Esophagus squamous epithelium (tissue), 5 donors: Measurements from ENCODE around the gene OPN1LW. TPM values are rescaled to one million over a fixed set of nuclear protein-coding genes. Genes with fewer than 3 reads are reported as not detected.

Experiments
- DNase-seq: peaks from one replicate; lab custom pipeline; 2025; lab: John Stamatoyannopoulos, UW
- H3K27ac ChIP-seq, 4 donors: fragments of 200-600 bp; sonication (generic); one replicate each; pipeline ENCODE4 v1.5.1; 2016 to 2019; ENCODE audit warnings: mild to moderate bottlenecking in 1 of 4
- H3K27me3 ChIP-seq, 4 donors: fragments of 200-600 bp; sonication (generic); 1 replicate in 3 of 4; 2 replicates in 1 of 4; pipeline versions ENCODE4 v1.5.1 to v1.6.0; 2017 to 2021; ENCODE audit warnings: antibody characterized with exemption in 1 of 4
- H3K36me3 ChIP-seq, 3 donors: fragments of 200-600 bp; sonication (generic); one replicate each; pipeline ENCODE4 v1.5.1; 2016 to 2019
- H3K4me1 ChIP-seq, 3 donors: fragments of 200-600 bp; sonication (generic); one replicate each; pipeline ENCODE4 v1.5.1; 2017 to 2019
- H3K4me3 ChIP-seq, 4 donors: fragments of 200-600 bp; sonication (generic); 1 replicate in 3 of 4; 2 replicates in 1 of 4; pipeline ENCODE4 v1.5.1; 2016 to 2019; ENCODE audit warnings: mild to moderate bottlenecking in 2 of 4, moderate library complexity in 1 of 4
- H3K9me3 ChIP-seq, 3 donors: fragments of 200-600 bp; sonication (generic); one replicate each; pipeline ENCODE4 v1.5.1; 2016 to 2019
- CTCF ChIP-seq, 6 experiments: fragments of 450-650 bp in 4 of 6; fragments of 200-600 bp in 2 of 6; sonication (generic) in 2 of 6; IDR thresholded peaks; one replicate each; pipeline ENCODE4 v1.5.1; 2016 to 2019; ENCODE audit warnings: antibody characterized with exemption in 6 of 6, mild to moderate bottlenecking in 4 of 6, moderate library complexity in 4 of 6
- POLR2A ChIP-seq, 4 donors: fragments of 450-650 bp; IDR thresholded peaks; one replicate each; pipeline ENCODE4 v1.6.1; 2017; ENCODE audit warnings: antibody characterized with exemption in 4 of 4, mild to moderate bottlenecking in 4 of 4, moderate library complexity in 3 of 4
- WGBS, 2 donors: methylation state at CpG; one replicate each; pipeline ENCODE4 v1.1.5; 2018; 5-methylcytosine and 5-hydroxymethylcytosine counted together
- intact Hi-C: fragments of 100-400 bp; cut with DNase I; formaldehyde crosslinking; loops from one replicate; pipeline ENCODE4 v1.15.0; 2022
- total RNA-seq, 4 donors: library from RNA; depleted of rRNA; stranded (reverse); fragments of >200 nt; gene quantifications; one replicate each; pipeline ENCODE4 v1.1.0, GENCODE V29; 2016
- donor health status: DM: yes; HTN: yes; CAD: no.

OPN1LW gene
- total RNA-seq, 4 donors from 2014 or later = not detected

- intact Hi-C loops = no loop called here
- Histone ChIP-seq H3K27ac (no peak overlapping the region), H3K9me3 (peaks cover 0 to 3% (median 0%) of the 10 kb centered on the region in 3 donors), H3K27me3 (no peaks in the 10 kb centered on the region), H3K36me3 (no peaks in the 10 kb centered on the region), H3K4me3 (no peak overlapping the region), H3K4me1 (no peaks in the 10 kb centered on the region)
- TF ChIP-seq CTCF (IDR thresholded peaks at IDR 0.05) (no peak), POLR2A (IDR thresholded peaks at IDR 0.05) (no peak)
- WGBS, 2 donors = 64 to 69% methylated on average over 7 to 15 of the region's 19 CpGs
- no peak for DNase-seq
Measured at GRCh38 chrX:154116426-154117211, 27.4 kb upstream of the OPN1LW start.

DNA sequence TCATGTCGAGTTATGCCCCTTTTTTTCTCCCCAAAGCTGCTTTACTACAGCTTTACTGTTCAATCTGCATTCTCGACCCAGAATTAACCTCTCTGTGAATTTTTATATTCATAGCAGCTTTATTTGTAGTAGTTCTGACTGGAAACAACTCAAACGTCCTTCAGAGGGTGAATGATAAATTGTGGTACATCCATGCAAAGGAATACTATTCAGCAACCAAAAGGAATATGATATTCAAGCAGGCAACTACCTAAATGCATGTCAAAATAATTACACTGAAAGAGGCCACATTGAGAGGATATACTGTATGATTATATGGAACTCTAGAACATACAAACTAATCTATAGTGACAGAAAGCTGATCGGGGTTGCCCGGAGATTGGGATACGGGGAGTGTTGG lies 26.5 kb upstream of the OPN1LW start:
- DNase-seq = no peak
- Histone ChIP-seq H3K4me3 (no peak overlapping the region), H3K4me1 (no peaks in the 10 kb centered on the region), H3K9me3 (peaks cover 0 to 3% (median 0%) of the 10 kb centered on the region in 3 donors), H3K36me3 (no peaks in the 10 kb centered on the region), H3K27me3 (no peaks in the 10 kb centered on the region), H3K27ac (no peak overlapping the region)
- intact Hi-C loops = no loop called here
- TF ChIP-seq CTCF (IDR thresholded peaks at IDR 0.05) (no peak), POLR2A (IDR thresholded peaks at IDR 0.05) (no peak)
- 66 to 88% methylated on average over 5 to 6 of the region's 6 CpGs for WGBS, 2 donors

- WGBS, 2 donors = 80 to 89% methylated on average over 1 to 3 of the region's 3 CpGs
- no peaks in the 10 kb centered on the region for H3K36me3 ChIP-seq
- H3K27me3 ChIP-seq = no peaks in the 10 kb centered on the region
- no peak overlapping the region for H3K27ac ChIP-seq
- H3K9me3 ChIP-seq = peaks cover 0 to 3% (median 0%) of the 10 kb centered on the region in 3 donors
- TF ChIP-seq CTCF (IDR thresholded peaks at IDR 0.05) (no peak), POLR2A (IDR thresholded peaks at IDR 0.05) (no peak)
- H3K4me3 ChIP-seq = no peak overlapping the region
- intact Hi-C loops = no loop called here
- H3K4me1 ChIP-seq = no peaks in the 10 kb centered on the region
- no peak for DNase-seq
Measured at GRCh38 chrX:154120567-154120966, 23.5 kb upstream of the OPN1LW start.

GRCh38 chrX:154121207-154121606 lies 22.8 kb upstream of the OPN1LW start:
- H3K4me3 ChIP-seq = no peak overlapping the region
- peaks cover 0 to 3% (median 0%) of the 10 kb centered on the region in 3 donors for H3K9me3 ChIP-seq
- no peak overlapping the region for H3K27ac ChIP-seq
- DNase-seq = no peak
- H3K4me1 ChIP-seq = no peaks in the 10 kb centered on the region
- intact Hi-C loops = no loop called here
- H3K27me3 ChIP-seq = no peaks in the 10 kb centered on the region
- 88% methylated on average over 4 of the region's 4 CpGs; no CpG with 5 or more reads in 1 of the 2 donors for WGBS, 2 donors
- TF ChIP-seq POLR2A (IDR thresholded peaks at IDR 0.05) (no peak), CTCF (IDR thresholded peaks at IDR 0.05) (no peak)
- H3K36me3 ChIP-seq = no peaks in the 10 kb centered on the region

DNA sequence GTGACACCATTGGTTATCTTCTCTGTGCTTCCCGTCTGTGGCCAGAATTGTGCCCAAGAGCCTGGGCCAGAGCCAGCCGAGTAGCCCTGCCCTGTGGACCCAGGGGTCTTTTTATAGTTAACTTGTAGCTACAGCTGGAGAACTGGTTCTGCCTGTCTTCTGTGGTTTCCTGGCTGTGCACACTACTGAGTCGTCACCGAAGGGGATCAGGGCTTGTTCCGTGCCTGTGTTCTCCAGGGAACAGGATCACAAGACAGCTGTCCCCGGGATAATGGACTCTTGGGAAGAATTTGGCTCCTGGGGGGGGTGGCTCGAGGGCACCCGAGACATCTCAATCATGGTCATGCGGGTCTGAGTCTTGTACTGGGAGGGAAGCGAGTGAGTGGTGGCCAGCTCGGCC lies 22.1 kb upstream of the OPN1LW start:
- no peak overlapping the region for H3K27ac ChIP-seq
- no peaks in the 10 kb centered on the region for H3K36me3 ChIP-seq
- no peak for DNase-seq
- intact Hi-C loops = no loop called here
- no peaks in the 10 kb centered on the region for H3K4me1 ChIP-seq
- WGBS, 2 donors = 0 to 39% methylated on average over 2 to 5 of the region's 11 CpGs
- H3K9me3 ChIP-seq = peaks cover 0 to 3% (median 0%) of the 10 kb centered on the region in 3 donors
- H3K4me3 ChIP-seq = no peak overlapping the region
- H3K27me3 ChIP-seq = no peaks in the 10 kb centered on the region
- TF ChIP-seq CTCF (IDR thresholded peaks at IDR 0.05) (no peak), POLR2A (IDR thresholded peaks at IDR 0.05) (no peak)
